Measurements from ENCODE around the gene P4HTM.

DNA sequence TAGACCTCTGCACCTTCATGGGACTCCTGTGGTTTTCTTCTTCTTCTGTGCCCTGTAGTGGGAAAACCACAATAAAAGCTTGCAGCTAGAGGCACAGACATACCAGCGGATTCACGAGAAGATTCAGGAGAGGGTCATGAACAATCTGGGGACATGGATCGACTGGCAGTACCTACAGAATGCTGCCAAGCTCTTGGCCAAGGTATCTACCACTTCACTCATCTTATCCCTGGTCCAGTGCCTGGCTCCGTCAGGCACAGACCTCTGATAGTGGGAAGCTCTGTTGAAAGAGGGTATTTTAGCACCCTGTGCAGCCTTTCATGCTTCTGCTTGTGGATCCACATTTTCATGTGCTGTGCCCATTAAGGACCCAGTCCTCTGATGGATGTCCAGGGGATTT, 9.7 kb upstream of the P4HTM start:
- TF ChIP-seq EZH2 (IDR thresholded peaks at IDR 0.05; ENCODE audit: insufficient read depth, low read length), result no peak
- TF ChIP-seq, protein P1, sequence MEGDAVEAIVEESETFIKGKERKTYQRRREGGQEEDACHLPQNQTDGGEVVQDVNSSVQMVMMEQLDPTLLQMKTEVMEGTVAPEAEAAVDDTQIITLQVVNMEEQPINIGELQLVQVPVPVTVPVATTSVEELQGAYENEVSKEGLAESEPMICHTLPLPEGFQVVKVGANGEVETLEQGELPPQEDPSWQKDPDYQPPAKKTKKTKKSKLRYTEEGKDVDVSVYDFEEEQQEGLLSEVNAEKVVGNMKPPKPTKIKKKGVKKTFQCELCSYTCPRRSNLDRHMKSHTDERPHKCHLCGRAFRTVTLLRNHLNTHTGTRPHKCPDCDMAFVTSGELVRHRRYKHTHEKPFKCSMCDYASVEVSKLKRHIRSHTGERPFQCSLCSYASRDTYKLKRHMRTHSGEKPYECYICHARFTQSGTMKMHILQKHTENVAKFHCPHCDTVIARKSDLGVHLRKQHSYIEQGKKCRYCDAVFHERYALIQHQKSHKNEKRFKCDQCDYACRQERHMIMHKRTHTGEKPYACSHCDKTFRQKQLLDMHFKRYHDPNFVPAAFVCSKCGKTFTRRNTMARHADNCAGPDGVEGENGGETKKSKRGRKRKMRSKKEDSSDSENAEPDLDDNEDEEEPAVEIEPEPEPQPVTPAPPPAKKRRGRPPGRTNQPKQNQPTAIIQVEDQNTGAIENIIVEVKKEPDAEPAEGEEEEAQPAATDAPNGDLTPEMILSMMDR (IDR thresholded peaks at IDR 0.05; ENCODE audit: insufficient read depth, low read depth, low read length), result no peak
